Lung (tissue), 12 donors: ENCODE measurements around the gene PADI1. TPM values are rescaled to one million over a fixed set of nuclear protein-coding genes. Genes with fewer than 3 reads are reported as not detected.

Experiments used
- ATAC-seq: fragments of 200-7000 bp; cut with Tn5 transposase; one replicate; pipeline ENCODE4 v1.9.1; 2020; ENCODE audit warnings: moderate number of reproducible peaks; ENCODE audit not compliant: insufficient read depth, low FRiP score
- DNase-seq, 3 donors: peaks; one replicate each; pipeline ENCODE4 v3.0.0-alpha.2; 2013 to 2017
- H3K27ac ChIP-seq, 2 donors: one replicate each; pipeline ENCODE4 v1.5.1; 2013; ENCODE audit warnings: mild to moderate bottlenecking in 2 of 2, moderate library complexity in 2 of 2, control low read depth in 1 of 2, inconsistent platforms in 1 of 2, low read depth in 1 of 2, low read length in 1 of 2
- H3K27me3 ChIP-seq, 3 donors: one replicate each; pipeline ENCODE4 v1.5.1; 2013; ENCODE audit warnings: low read length in 2 of 3; ENCODE audit not compliant: control insufficient read depth in 3 of 3, insufficient read depth in 3 of 3
- H3K36me3 ChIP-seq, 4 donors: one replicate each; pipeline ENCODE4 v1.5.1; 2013; ENCODE audit warnings: low read length in 4 of 4, mild to moderate bottlenecking in 1 of 4, moderate library complexity in 1 of 4; ENCODE audit not compliant: control insufficient read depth in 4 of 4, insufficient read depth in 4 of 4
- H3K4me1 ChIP-seq, 5 donors: one replicate each; pipeline ENCODE4 v1.5.1; 2013; ENCODE audit warnings: low read length in 5 of 5, mild to moderate bottlenecking in 2 of 5, moderate library complexity in 1 of 5; ENCODE audit not compliant: control insufficient read depth in 5 of 5, insufficient read depth in 5 of 5
- H3K4me3 ChIP-seq: one replicate; pipeline ENCODE4 v1.5.1; 2013; ENCODE audit warnings: mild to moderate bottlenecking, control low read depth, moderate library complexity
- H3K9ac ChIP-seq, 2 donors: one replicate each; pipeline ENCODE4 v1.5.1; 2013; ENCODE audit warnings: low read length in 2 of 2, control low read depth in 1 of 2; ENCODE audit not compliant: insufficient read depth in 1 of 2
- H3K9me3 ChIP-seq, 4 donors: one replicate each; pipeline ENCODE4 v1.5.1; 2013; ENCODE audit warnings: low read length in 3 of 4, mild to moderate bottlenecking in 1 of 4, moderate library complexity in 1 of 4; ENCODE audit not compliant: control insufficient read depth in 4 of 4, insufficient read depth in 3 of 4
- CTCF ChIP-seq: IDR thresholded peaks from 2 replicates; pipeline ENCODE4 v1.5.1; 2012; ENCODE audit warnings: mild to moderate bottlenecking; ENCODE audit errors: control extremely low read depth, extremely low read depth
- WGBS, 2 donors: extraction: QIAGEN DNeasy Blood & Tissue Kit; methylation state at CpG; one replicate each; pipeline ENCODE4 v1.1.7; 2013; 5-methylcytosine and 5-hydroxymethylcytosine counted together
- polyA plus RNA-seq, 2 donors: library from polyadenylated mRNA; stranded (reverse); fragments of 200-250 nt; gene quantifications; one replicate each; pipeline ENCODE4 v1.2.1, GENCODE V29; 2013
- total RNA-seq, 2 donors: library from RNA; depleted of rRNA in 1 of 2; stranded (reverse); fragments of >200 nt in 1 of 2; gene quantifications; one replicate each; pipeline ENCODE4 v1.2.1, GENCODE V29; 2014 to 2021
- donor health status: control.
- donor health status: control.
- donor health status: Bipolar disorder and iron deficiency.
- donor health status: healthy.
- donor health status: DM: yes; HTN: yes; CAD: no.

PADI1 gene
- total and polyA plus RNA-seq, 4 donors = 0.09 to 0.35 TPM; not detected in 2

- Histone ChIP-seq H3K9ac (no peak overlapping the region), H3K4me3 (no peak overlapping the region), H3K9me3 (peaks cover 0 to 3% (median 0%) of the 10 kb centered on the region in 4 donors), H3K27ac (no peak overlapping the region), H3K4me1 (no peaks in the 10 kb centered on the region), H3K36me3 (no peaks in the 10 kb centered on the region), H3K27me3 (no peaks in the 10 kb centered on the region)
- no peak for TF ChIP-seq CTCF
- WGBS, 2 donors = 90 to 95% methylated on average over 6 of the region's 6 CpGs
- ATAC-seq = no peak
- no peak for DNase-seq
Observed at GRCh38 chr1:17258758-17259130, 53.8 kb downstream of the PADI1 start.

- no peak overlapping the region for H3K27ac ChIP-seq
- TF ChIP-seq CTCF = no peak
- no peak overlapping the region for H3K9ac ChIP-seq
- no peaks in the 10 kb centered on the region for H3K4me1 ChIP-seq
- no peaks in the 10 kb centered on the region for H3K27me3 ChIP-seq
- 79 to 85% methylated on average over 24 of the region's 24 CpGs for WGBS, 2 donors
- ATAC-seq (no peak), DNase-seq (no peak)
- H3K9me3 ChIP-seq = peaks cover 0 to 3% (median 0%) of the 10 kb centered on the region in 4 donors
- no peaks in the 10 kb centered on the region for H3K36me3 ChIP-seq
- H3K4me3 ChIP-seq = no peak overlapping the region
Observed at GRCh38 chr1:17259233-17259873, 54.4 kb downstream of the PADI1 start.

DNA sequence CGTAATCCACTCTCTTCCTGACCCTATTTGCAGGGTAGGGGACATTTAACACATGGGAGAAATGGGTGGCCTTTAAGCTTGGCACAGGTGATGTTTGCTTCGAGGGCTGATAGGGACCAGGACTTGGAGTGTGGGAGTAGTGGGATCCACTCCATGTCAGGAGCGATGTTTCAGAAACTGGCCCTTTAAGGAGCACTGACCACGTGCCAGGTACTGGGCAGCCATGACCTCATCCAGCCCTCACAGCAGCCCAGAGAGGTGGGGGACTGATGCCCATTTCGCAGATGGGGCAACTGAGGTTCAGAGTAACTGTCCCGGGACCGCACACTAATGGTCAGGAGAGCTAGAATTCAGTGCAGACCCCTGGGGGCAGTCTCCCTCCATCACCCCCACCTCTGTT is 55.3 kb downstream of the PADI1 start:
- 81 to 92% methylated on average over 7 of the region's 7 CpGs for WGBS, 2 donors
- DNase-seq (no peak), ATAC-seq (no peak)
- H3K9me3 ChIP-seq = peaks cover 0 to 2% (median 0%) of the 10 kb centered on the region in 4 donors
- no peaks in the 10 kb centered on the region for H3K27me3 ChIP-seq
- no peak overlapping the region for H3K4me3 ChIP-seq
- no peak for TF ChIP-seq CTCF
- H3K27ac ChIP-seq = no peak overlapping the region
- no peak overlapping the region for H3K9ac ChIP-seq
- H3K36me3 ChIP-seq = no peaks in the 10 kb centered on the region
- H3K4me1 ChIP-seq = no peaks in the 10 kb centered on the region

- 83 to 89% methylated on average over 5 of the region's 5 CpGs for WGBS, 2 donors
- no peak for TF ChIP-seq CTCF
- no peak overlapping the region for H3K27ac ChIP-seq
- no peaks in the 10 kb centered on the region for H3K27me3 ChIP-seq
- DNase-seq (no peak), ATAC-seq (no peak)
- no peaks in the 10 kb centered on the region for H3K36me3 ChIP-seq
- no peak overlapping the region for H3K4me3 ChIP-seq
- H3K9ac ChIP-seq = no peak overlapping the region
- no peaks in the 10 kb centered on the region for H3K4me1 ChIP-seq
- H3K9me3 ChIP-seq = no peaks in the 10 kb centered on the region
Observed at GRCh38 chr1:17260738-17261137, 55.8 kb downstream of the PADI1 start.
